SK-N-SH treated with all-trans-retinoic acid at 6 μM for 48 hours (cell line): ENCODE data around the gene PFKFB4.

Source experiments
- ATAC-seq: fragments of 200-7000 bp; cut with Tn5 transposase; 3 replicates; pipeline ENCODE4 v1.9.1; 2020; ENCODE audit warnings: mild to moderate bottlenecking, moderate library complexity
- ARNTL ChIP-seq: fragments of 450-650 bp; formaldehyde crosslinking; IDR thresholded peaks from 2 replicates; pipeline ENCODE4 v1.5.0; 2020; ENCODE audit warnings: low read depth, mild to moderate bottlenecking, moderate library complexity, borderline replicate concordance
- BACH2 ChIP-seq: fragments of 250-450 bp; sonication (Bioruptor Pico); IDR thresholded peaks from 2 replicates; pipeline ENCODE4 v1.9.0; 2021; ENCODE audit warnings: mild to moderate bottlenecking, borderline replicate concordance
- CSDC2 ChIP-seq: fragments of 250-450 bp; sonication (Bioruptor Pico); IDR thresholded peaks from 2 replicates; pipeline ENCODE4 v1.5.0; 2020; ENCODE audit warnings: mild to moderate bottlenecking, moderate library complexity
- GLIS3 ChIP-seq: fragments of 250-450 bp; sonication (Bioruptor Pico); IDR thresholded peaks from 2 replicates; pipeline ENCODE4 v1.5.0; 2020; ENCODE audit warnings: mild to moderate bottlenecking, moderate library complexity
- OSR1 ChIP-seq: fragments of 250-450 bp; sonication (Bioruptor Pico); IDR thresholded peaks from 2 replicates; pipeline ENCODE4 v1.8.0; 2022; ENCODE audit warnings: moderate library complexity, mild to moderate bottlenecking, inconsistent platforms
- RARB ChIP-seq: fragments of 250-450 bp; sonication (Bioruptor Pico); IDR thresholded peaks from 2 replicates; pipeline ENCODE4 v1.8.0; 2021; ENCODE audit warnings: mild to moderate bottlenecking, moderate library complexity
- SNAI2 ChIP-seq: fragments of 250-450 bp; sonication (Bioruptor Pico); IDR thresholded peaks from 2 replicates; pipeline ENCODE4 v1.5.0; 2020; ENCODE audit warnings: mild to moderate bottlenecking, moderate library complexity
- TCF4 ChIP-seq: fragments of 250-450 bp; sonication (Bioruptor Pico); IDR thresholded peaks from 2 replicates; pipeline ENCODE4 v1.8.0; 2021; ENCODE audit warnings: mild to moderate bottlenecking, moderate library complexity, borderline replicate concordance
- TOX ChIP-seq: fragments of 250-450 bp; sonication (Bioruptor Pico); IDR thresholded peaks from 2 replicates; pipeline ENCODE4 v1.8.0; 2021; ENCODE audit warnings: mild to moderate bottlenecking, moderate library complexity, borderline replicate concordance
- ZC3H10 ChIP-seq: fragments of 250-450 bp; sonication (Bioruptor Pico); IDR thresholded peaks from 2 replicates; pipeline ENCODE4 v1.5.1; 2021; ENCODE audit warnings: mild to moderate bottlenecking, moderate library complexity
- ZFP3 ChIP-seq: fragments of 250-450 bp; sonication (Bioruptor Pico); IDR thresholded peaks from 2 replicates; pipeline ENCODE4 v1.5.0; 2020; ENCODE audit warnings: mild to moderate bottlenecking, moderate library complexity
- ZFP30 ChIP-seq: fragments of 450-650 bp; formaldehyde crosslinking; IDR thresholded peaks from 2 replicates; pipeline ENCODE4 v1.5.0; 2022; ENCODE audit warnings: mild to moderate bottlenecking, moderate library complexity
- ZNF565 ChIP-seq: fragments of 450-650 bp; formaldehyde crosslinking; conservative IDR thresholded peaks from 2 replicates; pipeline ENCODE4 v1.5.0; 2020; ENCODE audit warnings: low read depth, mild to moderate bottlenecking, moderate library complexity
- ZNF70 ChIP-seq: fragments of 450-650 bp; formaldehyde crosslinking; IDR thresholded peaks from 2 replicates; pipeline ENCODE4 v1.5.0; 2020; ENCODE audit warnings: mild to moderate bottlenecking, moderate library complexity
- ZNF8 ChIP-seq: fragments of 450-650 bp; formaldehyde crosslinking; IDR thresholded peaks from 2 replicates; pipeline ENCODE4 v1.5.0; 2020; ENCODE audit warnings: mild to moderate bottlenecking, moderate library complexity
- TF ChIP-seq, protein P1 (sequence below): fragments of 250-450 bp; sonication (Bioruptor Pico); IDR thresholded peaks from 2 replicates; pipeline ENCODE4 v1.5.0; 2020; ENCODE audit warnings: mild to moderate bottlenecking, moderate library complexity
- TF ChIP-seq, protein P2 (sequence below): fragments of 250-450 bp; sonication (Bioruptor Pico); IDR thresholded peaks from 2 replicates; pipeline ENCODE4 v1.8.0; 2020; ENCODE audit warnings: mild to moderate bottlenecking, moderate library complexity, borderline replicate concordance
- TF ChIP-seq, protein P3 (sequence below): fragments of 250-450 bp; sonication (Bioruptor Pico); IDR thresholded peaks from 2 replicates; pipeline ENCODE4 v1.5.1; 2021; ENCODE audit warnings: mild to moderate bottlenecking, moderate library complexity
- TF ChIP-seq, protein P4 (sequence below): fragments of 250-450 bp; sonication (Bioruptor Pico); IDR thresholded peaks from 2 replicates; pipeline ENCODE4 v1.5.1; 2020; ENCODE audit warnings: low read depth, mild to moderate bottlenecking, moderate library complexity

PFKFB4 gene

DNA sequence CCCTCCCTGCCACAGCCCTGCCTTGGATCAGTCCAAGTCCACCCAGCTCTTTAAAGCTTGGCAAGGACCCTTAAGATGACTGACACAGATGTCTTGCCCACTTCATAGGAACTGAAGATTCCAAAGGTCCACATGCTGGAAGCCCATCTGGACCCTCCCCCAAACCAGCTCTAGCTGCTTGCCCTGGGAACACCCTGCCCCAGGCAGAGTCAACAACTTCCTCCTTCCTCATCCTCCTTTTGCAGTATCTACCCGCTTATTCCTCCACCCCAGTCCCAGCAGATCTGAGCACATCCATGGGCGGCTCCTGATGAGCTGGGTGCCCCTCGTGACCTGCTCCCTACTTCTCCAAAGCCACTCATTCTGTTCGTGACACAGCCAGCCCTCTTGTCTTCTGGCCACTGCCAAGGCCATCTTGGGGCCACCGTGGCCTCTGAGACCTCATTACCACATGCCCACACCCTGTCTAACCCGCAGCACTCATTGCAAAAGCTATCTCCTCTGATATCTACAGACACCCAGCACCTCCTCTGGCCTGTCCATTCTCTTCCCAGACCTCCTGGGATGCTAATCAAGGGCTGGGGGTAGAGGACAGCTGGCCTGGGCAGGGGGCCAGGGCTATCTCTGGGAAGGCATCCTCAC lies 2.0 kb upstream of the PFKFB4 start:
- no peak for ATAC-seq
- TF ChIP-seq TOX (CRISPR knock-in tag) (no peak), ZFP3 (CRISPR knock-in tag) (no peak), TCF4 (CRISPR knock-in tag) (no peak), SNAI2 (CRISPR knock-in tag) (no peak), ZNF565 (CRISPR knock-in tag) (no peak), ZNF70 (CRISPR knock-in tag) (no peak), BACH2 (no peak), ZFP30 (no peak), CSDC2 (CRISPR knock-in tag) (no peak), ARNTL (CRISPR knock-in tag) (no peak), ZNF8 (CRISPR knock-in tag) (no peak), OSR1 (CRISPR knock-in tag) (no peak)
- TF ChIP-seq, protein P1, sequence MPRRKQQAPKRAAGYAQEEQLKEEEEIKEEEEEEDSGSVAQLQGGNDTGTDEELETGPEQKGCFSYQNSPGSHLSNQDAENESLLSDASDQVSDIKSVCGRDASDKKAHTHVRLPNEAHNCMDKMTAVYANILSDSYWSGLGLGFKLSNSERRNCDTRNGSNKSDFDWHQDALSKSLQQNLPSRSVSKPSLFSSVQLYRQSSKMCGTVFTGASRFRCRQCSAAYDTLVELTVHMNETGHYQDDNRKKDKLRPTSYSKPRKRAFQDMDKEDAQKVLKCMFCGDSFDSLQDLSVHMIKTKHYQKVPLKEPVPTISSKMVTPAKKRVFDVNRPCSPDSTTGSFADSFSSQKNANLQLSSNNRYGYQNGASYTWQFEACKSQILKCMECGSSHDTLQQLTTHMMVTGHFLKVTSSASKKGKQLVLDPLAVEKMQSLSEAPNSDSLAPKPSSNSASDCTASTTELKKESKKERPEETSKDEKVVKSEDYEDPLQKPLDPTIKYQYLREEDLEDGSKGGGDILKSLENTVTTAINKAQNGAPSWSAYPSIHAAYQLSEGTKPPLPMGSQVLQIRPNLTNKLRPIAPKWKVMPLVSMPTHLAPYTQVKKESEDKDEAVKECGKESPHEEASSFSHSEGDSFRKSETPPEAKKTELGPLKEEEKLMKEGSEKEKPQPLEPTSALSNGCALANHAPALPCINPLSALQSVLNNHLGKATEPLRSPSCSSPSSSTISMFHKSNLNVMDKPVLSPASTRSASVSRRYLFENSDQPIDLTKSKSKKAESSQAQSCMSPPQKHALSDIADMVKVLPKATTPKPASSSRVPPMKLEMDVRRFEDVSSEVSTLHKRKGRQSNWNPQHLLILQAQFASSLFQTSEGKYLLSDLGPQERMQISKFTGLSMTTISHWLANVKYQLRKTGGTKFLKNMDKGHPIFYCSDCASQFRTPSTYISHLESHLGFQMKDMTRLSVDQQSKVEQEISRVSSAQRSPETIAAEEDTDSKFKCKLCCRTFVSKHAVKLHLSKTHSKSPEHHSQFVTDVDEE (CRISPR knock-in tag): no peak
- TF ChIP-seq, protein P2, sequence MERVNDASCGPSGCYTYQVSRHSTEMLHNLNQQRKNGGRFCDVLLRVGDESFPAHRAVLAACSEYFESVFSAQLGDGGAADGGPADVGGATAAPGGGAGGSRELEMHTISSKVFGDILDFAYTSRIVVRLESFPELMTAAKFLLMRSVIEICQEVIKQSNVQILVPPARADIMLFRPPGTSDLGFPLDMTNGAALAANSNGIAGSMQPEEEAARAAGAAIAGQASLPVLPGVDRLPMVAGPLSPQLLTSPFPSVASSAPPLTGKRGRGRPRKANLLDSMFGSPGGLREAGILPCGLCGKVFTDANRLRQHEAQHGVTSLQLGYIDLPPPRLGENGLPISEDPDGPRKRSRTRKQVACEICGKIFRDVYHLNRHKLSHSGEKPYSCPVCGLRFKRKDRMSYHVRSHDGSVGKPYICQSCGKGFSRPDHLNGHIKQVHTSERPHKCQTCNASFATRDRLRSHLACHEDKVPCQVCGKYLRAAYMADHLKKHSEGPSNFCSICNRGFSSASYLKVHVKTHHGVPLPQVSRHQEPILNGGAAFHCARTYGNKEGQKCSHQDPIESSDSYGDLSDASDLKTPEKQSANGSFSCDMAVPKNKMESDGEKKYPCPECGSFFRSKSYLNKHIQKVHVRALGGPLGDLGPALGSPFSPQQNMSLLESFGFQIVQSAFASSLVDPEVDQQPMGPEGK (CRISPR knock-in tag): no peak

DNA sequence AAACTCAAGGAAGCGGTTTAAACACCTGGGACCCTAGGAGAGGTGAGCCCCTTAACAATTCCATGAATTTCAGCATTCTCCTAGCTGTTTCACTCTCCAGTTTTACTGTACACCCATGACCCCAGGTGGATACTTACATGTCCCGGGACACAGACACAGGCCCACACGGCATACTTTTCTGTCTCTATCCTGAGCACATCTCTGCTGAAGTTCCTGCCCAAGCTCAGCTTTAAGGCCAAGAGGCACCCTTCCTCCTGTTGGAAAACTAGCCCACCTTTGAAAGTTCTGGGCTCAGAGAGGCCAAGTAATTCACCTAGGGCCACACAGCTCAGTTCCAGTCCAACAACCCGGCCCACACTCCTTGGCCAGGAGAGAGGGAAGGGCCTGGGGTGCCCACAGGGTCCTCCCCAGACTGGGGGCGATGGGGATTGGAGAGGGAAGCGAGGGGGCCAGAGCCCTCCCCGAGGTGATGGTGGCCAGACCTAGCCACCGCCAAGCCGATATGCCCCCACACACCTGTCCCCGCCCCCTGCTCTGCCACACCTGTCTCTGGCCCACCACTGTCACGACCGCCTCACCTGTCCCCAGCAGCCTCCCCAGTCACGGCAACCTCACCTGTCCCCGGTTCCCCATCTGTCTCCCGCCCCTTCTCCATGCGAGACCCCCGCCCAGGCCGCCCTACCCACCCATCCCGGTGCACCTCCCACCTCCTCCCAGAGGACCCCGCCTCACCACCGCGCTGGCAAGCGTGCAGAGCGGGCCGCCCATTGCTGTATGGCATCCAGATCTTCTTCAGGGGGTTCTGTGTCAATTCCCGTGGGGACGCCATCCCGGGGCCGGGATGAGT lies 431 bp downstream of the PFKFB4 start:
- TF ChIP-seq ZFP30: no peak
- no peak for TF ChIP-seq ARNTL (CRISPR knock-in tag)
- no peak for TF ChIP-seq ZC3H10
- TF ChIP-seq ZNF8 (CRISPR knock-in tag): no peak
- TF ChIP-seq, all 23 proteins: peak for 0
- no peak for ATAC-seq

DNA sequence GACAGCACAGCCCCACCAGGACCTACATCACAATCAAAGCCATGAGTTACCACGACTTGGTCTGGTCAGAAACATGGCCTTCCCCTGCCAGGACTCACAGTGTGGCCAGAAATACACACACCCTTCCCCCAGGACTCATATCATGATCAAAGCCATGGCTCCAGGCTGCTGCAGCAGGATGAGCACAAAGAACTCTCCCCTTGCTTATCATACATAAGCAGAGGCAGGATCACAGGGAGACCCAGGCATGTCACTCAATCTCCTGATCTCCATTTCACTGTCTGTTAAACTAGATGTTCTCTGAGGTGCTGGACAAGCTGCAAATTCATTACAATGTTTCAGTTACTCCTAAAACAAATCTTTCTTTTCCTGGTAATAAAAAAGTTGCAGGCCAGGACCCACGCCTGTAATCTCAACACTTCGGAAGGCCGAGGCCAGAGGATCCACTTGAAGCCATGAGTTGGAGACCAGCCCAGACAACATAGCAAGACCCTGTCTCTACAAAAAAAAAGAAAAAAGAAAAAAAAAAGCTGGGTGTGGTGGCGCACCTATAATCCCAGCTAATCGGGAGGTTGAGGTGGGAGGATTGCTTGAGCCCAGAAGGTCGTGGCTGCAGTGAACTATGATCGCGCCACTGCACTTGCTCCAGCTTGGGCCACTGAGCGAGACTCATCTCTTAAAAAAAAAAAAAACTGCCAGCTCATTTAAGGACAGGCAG lies 1.2 kb downstream of the PFKFB4 start:
- TF ChIP-seq TCF4 (CRISPR knock-in tag): no peak
- TF ChIP-seq, protein P3, sequence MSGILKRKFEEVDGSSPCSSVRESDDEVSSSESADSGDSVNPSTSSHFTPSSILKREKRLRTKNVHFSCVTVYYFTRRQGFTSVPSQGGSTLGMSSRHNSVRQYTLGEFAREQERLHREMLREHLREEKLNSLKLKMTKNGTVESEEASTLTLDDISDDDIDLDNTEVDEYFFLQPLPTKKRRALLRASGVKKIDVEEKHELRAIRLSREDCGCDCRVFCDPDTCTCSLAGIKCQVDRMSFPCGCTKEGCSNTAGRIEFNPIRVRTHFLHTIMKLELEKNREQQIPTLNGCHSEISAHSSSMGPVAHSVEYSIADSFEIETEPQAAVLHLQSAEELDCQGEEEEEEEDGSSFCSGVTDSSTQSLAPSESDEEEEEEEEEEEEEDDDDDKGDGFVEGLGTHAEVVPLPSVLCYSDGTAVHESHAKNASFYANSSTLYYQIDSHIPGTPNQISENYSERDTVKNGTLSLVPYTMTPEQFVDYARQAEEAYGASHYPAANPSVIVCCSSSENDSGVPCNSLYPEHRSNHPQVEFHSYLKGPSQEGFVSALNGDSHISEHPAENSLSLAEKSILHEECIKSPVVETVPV (CRISPR knock-in tag): no peak
- no peak for TF ChIP-seq RARB
- ATAC-seq: no peak

DNA sequence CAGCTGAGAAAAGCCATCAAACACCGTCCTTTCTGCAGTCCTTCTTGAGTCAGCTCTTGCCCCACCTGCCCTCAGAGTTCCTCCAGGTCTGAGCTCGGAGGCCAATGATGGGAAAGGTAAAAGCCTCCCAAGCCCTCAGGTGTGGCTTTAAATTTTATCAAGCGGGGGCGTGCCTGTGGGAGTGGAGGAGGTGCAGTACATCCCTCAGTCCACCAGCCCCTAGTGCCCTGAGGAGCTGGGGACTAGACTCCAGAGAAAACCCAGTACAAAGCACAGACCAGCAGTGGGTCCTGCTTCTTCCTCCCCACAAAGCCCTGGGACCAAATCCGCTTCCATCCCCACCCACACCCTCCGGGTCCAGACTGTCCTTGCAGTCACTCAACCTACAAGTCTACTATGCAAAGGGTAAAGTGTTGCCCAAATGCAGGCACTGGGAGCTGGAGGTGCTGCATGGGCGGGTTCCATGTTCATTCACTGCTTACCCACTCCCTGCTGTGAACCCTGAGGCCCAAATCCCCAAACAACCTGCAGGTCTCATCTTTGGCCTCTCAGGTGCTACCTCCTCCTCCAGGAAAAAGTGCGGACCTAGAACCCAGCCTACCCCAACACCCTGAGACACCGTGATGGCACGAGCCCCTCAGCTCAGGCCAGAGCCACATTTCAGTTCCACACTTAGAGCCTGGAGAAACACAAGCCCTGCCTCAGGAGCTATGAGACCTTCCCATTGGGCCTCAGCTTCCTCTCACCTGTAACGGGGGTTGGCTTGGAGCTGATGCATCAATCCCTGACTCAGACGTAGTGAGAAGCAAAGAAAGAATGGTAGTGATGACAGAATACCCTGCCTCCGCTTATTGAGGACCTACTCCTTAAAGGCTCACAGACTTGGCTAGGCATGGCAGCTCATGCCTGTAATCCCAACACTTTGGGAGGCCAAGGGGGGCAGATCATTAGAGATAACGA lies 2.4 kb downstream of the PFKFB4 start:
- ATAC-seq: no peak
- TF ChIP-seq, protein P2 (CRISPR knock-in tag): no peak
- TF ChIP-seq CSDC2 (CRISPR knock-in tag): no peak
- TF ChIP-seq SNAI2 (CRISPR knock-in tag): no peak
- TF ChIP-seq, protein P4, sequence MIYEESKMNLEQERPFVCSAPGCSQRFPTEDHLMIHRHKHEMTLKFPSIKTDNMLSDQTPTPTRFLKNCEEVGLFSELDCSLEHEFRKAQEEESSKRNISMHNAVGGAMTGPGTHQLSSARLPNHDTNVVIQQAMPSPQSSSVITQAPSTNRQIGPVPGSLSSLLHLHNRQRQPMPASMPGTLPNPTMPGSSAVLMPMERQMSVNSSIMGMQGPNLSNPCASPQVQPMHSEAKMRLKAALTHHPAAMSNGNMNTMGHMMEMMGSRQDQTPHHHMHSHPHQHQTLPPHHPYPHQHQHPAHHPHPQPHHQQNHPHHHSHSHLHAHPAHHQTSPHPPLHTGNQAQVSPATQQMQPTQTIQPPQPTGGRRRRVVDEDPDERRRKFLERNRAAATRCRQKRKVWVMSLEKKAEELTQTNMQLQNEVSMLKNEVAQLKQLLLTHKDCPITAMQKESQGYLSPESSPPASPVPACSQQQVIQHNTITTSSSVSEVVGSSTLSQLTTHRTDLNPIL: no peak
- TF ChIP-seq BACH2: no peak
- TF ChIP-seq, protein P3 (CRISPR knock-in tag): no peak
- TF ChIP-seq OSR1 (CRISPR knock-in tag): no peak
- no peak for TF ChIP-seq ZNF565 (CRISPR knock-in tag)
- no peak for TF ChIP-seq RARB
- TF ChIP-seq TCF4 (CRISPR knock-in tag): no peak
- TF ChIP-seq ZNF70 (CRISPR knock-in tag): no peak
- TF ChIP-seq GLIS3 (CRISPR knock-in tag): no peak
